GM20000 (cell line): Measurements from ENCODE around the gene MN1.

Source experiments
- DNase-seq: peaks from one replicate; pipeline ENCODE4 v3.0.0; 2012; ENCODE audit warnings: low spot score
- TF ChIP-seq, protein P1 (sequence below): IDR thresholded peaks from 2 replicates; pipeline ENCODE4 v1.5.1; 2012; ENCODE audit warnings: mild to moderate bottlenecking, control low read depth; ENCODE audit errors: extremely low read depth, missing control alignments

The MN1 gene

DNA sequence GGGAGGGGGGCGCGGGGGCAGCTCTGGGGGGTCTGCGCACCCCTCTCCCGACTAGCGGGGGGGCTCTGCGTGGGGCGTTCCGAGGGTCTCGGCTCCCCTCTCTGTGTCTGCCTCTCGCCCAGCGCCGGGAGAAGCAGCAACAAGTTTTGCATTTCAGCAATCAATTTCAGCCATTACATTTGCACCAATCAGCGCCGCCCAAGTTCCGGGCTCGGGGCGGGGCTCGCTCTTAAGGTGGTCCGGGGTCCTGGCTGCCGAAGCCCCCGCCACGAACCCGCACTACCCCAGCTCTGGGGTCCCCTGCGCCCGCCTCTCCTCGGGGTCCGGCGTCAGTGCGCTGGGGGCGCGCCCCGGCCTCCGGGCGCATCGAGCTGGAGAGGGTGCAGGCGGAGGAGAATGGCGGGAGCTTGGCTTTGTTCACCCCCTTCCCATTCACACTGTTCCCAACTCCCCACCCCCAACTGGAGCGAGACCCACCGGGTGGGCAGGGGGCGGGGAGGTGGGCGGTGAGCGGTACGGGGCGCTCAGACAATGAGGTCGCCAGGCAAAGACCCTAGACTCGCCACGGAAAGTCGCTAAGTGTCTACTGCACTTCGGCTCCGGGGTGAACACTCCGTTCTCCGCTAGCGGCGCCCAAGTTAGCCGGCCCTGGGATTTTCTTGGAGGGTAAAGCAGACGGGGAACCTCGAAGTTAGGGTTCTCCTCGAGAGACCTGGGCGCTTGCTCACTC, at the start of gene MN1:
Gene MN1, minus strand, starts transcription at position 141 of the 730 bp plus-strand sequence. CDS start 1,213 bp downstream, outside the sequence.
- TF ChIP-seq, protein P1, sequence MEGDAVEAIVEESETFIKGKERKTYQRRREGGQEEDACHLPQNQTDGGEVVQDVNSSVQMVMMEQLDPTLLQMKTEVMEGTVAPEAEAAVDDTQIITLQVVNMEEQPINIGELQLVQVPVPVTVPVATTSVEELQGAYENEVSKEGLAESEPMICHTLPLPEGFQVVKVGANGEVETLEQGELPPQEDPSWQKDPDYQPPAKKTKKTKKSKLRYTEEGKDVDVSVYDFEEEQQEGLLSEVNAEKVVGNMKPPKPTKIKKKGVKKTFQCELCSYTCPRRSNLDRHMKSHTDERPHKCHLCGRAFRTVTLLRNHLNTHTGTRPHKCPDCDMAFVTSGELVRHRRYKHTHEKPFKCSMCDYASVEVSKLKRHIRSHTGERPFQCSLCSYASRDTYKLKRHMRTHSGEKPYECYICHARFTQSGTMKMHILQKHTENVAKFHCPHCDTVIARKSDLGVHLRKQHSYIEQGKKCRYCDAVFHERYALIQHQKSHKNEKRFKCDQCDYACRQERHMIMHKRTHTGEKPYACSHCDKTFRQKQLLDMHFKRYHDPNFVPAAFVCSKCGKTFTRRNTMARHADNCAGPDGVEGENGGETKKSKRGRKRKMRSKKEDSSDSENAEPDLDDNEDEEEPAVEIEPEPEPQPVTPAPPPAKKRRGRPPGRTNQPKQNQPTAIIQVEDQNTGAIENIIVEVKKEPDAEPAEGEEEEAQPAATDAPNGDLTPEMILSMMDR = no peak
- peak; percentile 68 for DNase-seq

DNA sequence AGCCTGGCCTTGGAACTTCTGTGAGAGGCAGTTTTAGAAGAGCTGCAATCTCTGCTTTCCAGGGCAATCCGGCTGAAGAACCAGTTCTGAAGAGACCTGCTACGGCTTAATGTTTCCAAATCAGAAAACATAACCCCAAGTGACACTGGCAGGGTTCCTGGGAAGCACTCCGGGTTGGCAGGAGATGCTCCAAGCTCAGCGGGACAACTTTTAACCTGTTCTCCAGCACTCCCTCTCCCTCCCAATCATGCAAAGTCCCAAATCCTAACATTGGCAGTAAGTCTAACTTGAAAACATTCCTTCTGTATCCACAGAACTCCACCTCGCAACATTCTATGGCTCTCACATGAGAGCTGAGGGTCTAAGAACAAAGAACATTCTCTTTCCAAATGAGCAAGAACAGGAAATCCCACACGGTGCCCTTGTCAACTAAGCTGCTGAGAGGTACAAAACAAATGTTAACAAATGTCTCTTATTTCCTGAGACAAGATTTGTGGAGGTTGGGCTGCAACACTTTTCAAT, 48.5 kb upstream of the MN1 start:
- no peak for DNase-seq
- TF ChIP-seq, protein P1 = no peak

DNA sequence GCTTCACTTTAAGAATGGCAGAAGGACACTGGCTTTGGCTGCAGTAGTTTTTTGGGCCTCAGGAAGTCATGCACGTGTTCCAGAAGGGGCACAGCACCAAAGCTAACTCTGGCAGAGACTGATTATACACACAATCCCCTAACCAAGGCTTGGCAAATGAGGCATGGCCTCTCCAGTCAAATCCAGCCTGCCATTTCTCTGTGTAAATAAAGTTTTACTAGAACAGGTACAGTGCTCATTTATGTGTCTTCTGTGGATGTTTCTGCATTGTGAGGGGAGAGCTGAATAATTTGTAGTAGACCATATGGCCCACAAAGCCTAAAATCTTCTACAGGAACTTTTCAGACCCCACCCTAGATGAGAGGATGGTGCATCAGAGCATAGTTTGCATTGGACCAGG, 46.4 kb upstream of the MN1 start:
- TF ChIP-seq, protein P1 = no peak

GRCh38 chr22:27846910-27847309, 45.4 kb upstream of the MN1 start:
- TF ChIP-seq, protein P1 = no peak
- no peak for DNase-seq

More for the DNA sequence above, 46.4 kb upstream of the MN1 start:
- no peak for DNase-seq

DNA sequence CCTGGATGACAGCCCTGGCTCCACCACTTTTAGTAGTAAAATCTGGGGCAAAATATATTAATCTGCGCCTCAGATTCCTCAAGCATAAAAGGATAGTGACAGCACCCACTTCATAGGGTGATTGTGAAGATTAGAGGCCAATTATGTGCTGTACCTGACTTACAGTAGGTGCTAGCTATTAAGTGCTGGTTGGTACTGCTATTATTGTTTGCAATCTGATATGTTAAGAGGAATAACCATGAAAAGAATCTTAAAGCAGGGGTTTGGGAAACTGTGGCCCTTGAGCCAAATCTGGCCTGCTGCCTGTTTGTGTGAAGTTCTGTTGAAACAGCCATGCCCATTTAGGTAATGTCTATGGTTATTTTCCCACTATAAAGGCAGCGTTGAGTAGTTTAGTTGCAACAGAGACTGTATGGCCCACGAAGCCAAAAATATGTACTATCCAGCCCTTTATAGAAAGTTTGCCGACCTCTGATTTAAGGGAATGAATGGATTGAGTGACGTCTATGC, 44.7 kb upstream of the MN1 start:
- DNase-seq = no peak
- TF ChIP-seq, protein P1 = no peak

- no peak for DNase-seq
- TF ChIP-seq, protein P1 = no peak
Measured at GRCh38 chr22:27845644-27846043, 44.1 kb upstream of the MN1 start.
